MM.1S (cell line): ENCODE results near the gene HIBCH.

Experiments
- DNase-seq: peaks from one replicate; pipeline ENCODE4 v3.0.0-alpha.2; 2015
- H2AFZ ChIP-seq: fragments of 300-600 bp; sonication (generic); 2 replicates; pipeline ENCODE4 v1.6.0; 2016; ENCODE audit warnings: antibody characterized with exemption, low read length
- H3F3A ChIP-seq: fragments of 300-600 bp; sonication (generic); 2 replicates; pipeline ENCODE4 v1.6.1; 2016; ENCODE audit warnings: mild to moderate bottlenecking, antibody characterized with exemption, low read length, moderate library complexity, mixed read lengths; ENCODE audit not compliant: insufficient read depth
- H3K27ac ChIP-seq: fragments of 300-600 bp; sonication (generic); 2 replicates; pipeline ENCODE4 v1.5.1; 2016; ENCODE audit warnings: mild to moderate bottlenecking, low read length
- H3K27me3 ChIP-seq: fragments of 300-600 bp; sonication (generic); replicated peaks from 2 replicates; pipeline ENCODE4 v1.6.0; 2016; ENCODE audit warnings: low read length; ENCODE audit not compliant: insufficient read depth
- H3K36me3 ChIP-seq: fragments of 300-600 bp; sonication (generic); replicated peaks from 2 replicates; pipeline ENCODE4 v1.6.1; 2016; ENCODE audit warnings: mild to moderate bottlenecking, low read length, mixed read lengths; ENCODE audit not compliant: insufficient read depth
- H3K4me1 ChIP-seq: fragments of 300-600 bp; sonication (generic); 2 replicates; pipeline ENCODE4 v1.6.1; 2016; ENCODE audit warnings: low read length, mixed read lengths
- H3K4me2 ChIP-seq: fragments of 300-600 bp; sonication (generic); 2 replicates; pipeline ENCODE4 v1.6.0; 2016; ENCODE audit warnings: low read depth, low read length
- H3K4me3 ChIP-seq: fragments of 300-600 bp; sonication (generic); 2 replicates; pipeline ENCODE4 v1.5.1; 2016; ENCODE audit warnings: low read length, mixed read lengths
- H3K79me2 ChIP-seq: fragments of 300-600 bp; sonication (generic); 2 replicates; pipeline ENCODE4 v1.6.1; 2016; ENCODE audit warnings: mixed run types, low read length, mixed read lengths
- H3K9ac ChIP-seq: fragments of 300-600 bp; sonication (generic); 2 replicates; pipeline ENCODE4 v1.6.1; 2016; ENCODE audit warnings: low read length, mixed read lengths
- H3K9me2 ChIP-seq: fragments of 300-600 bp; sonication (generic); replicated peaks from 2 replicates; pipeline ENCODE4 v1.6.1; 2016; ENCODE audit warnings: mild to moderate bottlenecking, low read length, mixed read lengths; ENCODE audit not compliant: insufficient read depth
- H3K9me3 ChIP-seq: fragments of 300-600 bp; sonication (generic); replicated peaks from 2 replicates; pipeline ENCODE4 v1.6.1; 2016; ENCODE audit warnings: mild to moderate bottlenecking, low read length, mixed read lengths; ENCODE audit not compliant: insufficient read depth
- H4K20me1 ChIP-seq: fragments of 300-600 bp; sonication (generic); 2 replicates; pipeline ENCODE4 v1.6.1; 2016; ENCODE audit warnings: mild to moderate bottlenecking, low read length, moderate library complexity, mixed read lengths; ENCODE audit not compliant: insufficient read depth
- CTCF ChIP-seq: fragments of 300-600 bp; sonication (generic); IDR thresholded peaks from 2 replicates; pipeline ENCODE4 v1.5.1; 2016; ENCODE audit warnings: antibody characterized with exemption, low read length, mixed read lengths
- EZH2 ChIP-seq: fragments of 300-600 bp; sonication (generic); optimal IDR thresholded peaks from 2 replicates; pipeline ENCODE3; 2017; ENCODE audit warnings: low read depth, mild to moderate bottlenecking, antibody characterized with exemption, low read length, mixed read lengths
- EZH2phosphoT487 ChIP-seq: fragments of 300-600 bp; sonication (generic); IDR thresholded peaks from 2 replicates; pipeline ENCODE4 v1.6.1; 2018; ENCODE audit warnings: antibody characterized with exemption, low read length

The HIBCH gene

GRCh38 chr2:190156530-190157212, 163.0 kb downstream of the HIBCH start:
- H3K9me2 ChIP-seq, result no peaks in the 10 kb centered on the region
- H3K4me3 ChIP-seq, result no peak overlapping the region
- TF ChIP-seq CTCF (no peak), EZH2 (no peak), EZH2phosphoT487 (no peak)
- H3K36me3 ChIP-seq, result no peaks in the 10 kb centered on the region
- H3K79me2 ChIP-seq, result no peaks in the 10 kb centered on the region
- no peaks in the 10 kb centered on the region for H3K27me3 ChIP-seq
- no peak overlapping the region for H3K4me2 ChIP-seq
- DNase-seq, result no peak
- peaks cover 8% of the 10 kb centered on the region for H3K4me1 ChIP-seq
- no peaks in the 10 kb centered on the region for H4K20me1 ChIP-seq
- no peak overlapping the region for H2AFZ ChIP-seq
- H3K9ac ChIP-seq, result no peak overlapping the region
- no peaks in the 10 kb centered on the region for H3K9me3 ChIP-seq
- H3F3A ChIP-seq, result no peaks in the 10 kb centered on the region
- no peak overlapping the region for H3K27ac ChIP-seq
